Mesenchymal stem cell (in vitro differentiated cells and primary cell): ENCODE data around the gene RAB43.
A peak's percentile ranks its signal among the peaks of the same experiment; 100 is the strongest.

Experiments
- DNase-seq: peaks from one replicate; pipeline ENCODE4 v3.0.0-alpha.2; 2013
- H2AFZ ChIP-seq: one replicate; pipeline ENCODE4 v1.6.1; 2013; ENCODE audit warnings: low read depth, mild to moderate bottlenecking, control low read depth, inconsistent platforms, low read length, moderate library complexity
- H2AK5ac ChIP-seq: 2 replicates; pipeline ENCODE4 v1.6.1; 2013; ENCODE audit warnings: low read length, moderate library complexity, mild to moderate bottlenecking, inconsistent platforms; ENCODE audit not compliant: severe bottlenecking
- H2BK120ac ChIP-seq: one replicate; pipeline ENCODE4 v1.6.1; 2013; ENCODE audit warnings: low read depth, mild to moderate bottlenecking, inconsistent platforms, low read length, moderate library complexity
- H2BK12ac ChIP-seq, 2 experiments: one replicate each; pipeline ENCODE4 v1.6.1; 2013; ENCODE audit warnings: inconsistent platforms in 2 of 2, low read length in 2 of 2, mild to moderate bottlenecking in 2 of 2, moderate library complexity in 2 of 2, control low read depth in 1 of 2
- H2BK15ac ChIP-seq: one replicate; pipeline ENCODE4 v1.6.1; 2013; ENCODE audit warnings: mild to moderate bottlenecking, low read depth, inconsistent platforms; ENCODE audit not compliant: poor library complexity, severe bottlenecking
- H2BK5ac ChIP-seq: 2 replicates; pipeline ENCODE4 v1.6.1; 2013; ENCODE audit warnings: low read depth, mild to moderate bottlenecking, low read length, control low read depth, inconsistent platforms; ENCODE audit not compliant: poor library complexity, severe bottlenecking
- H3K14ac ChIP-seq, 2 experiments: one replicate each; pipeline ENCODE4 v1.6.1; 2013; ENCODE audit warnings: inconsistent platforms in 2 of 2, low read length in 2 of 2, control low read depth in 1 of 2, mild to moderate bottlenecking in 1 of 2, moderate library complexity in 1 of 2
- H3K18ac ChIP-seq, 2 experiments: one replicate each; pipeline ENCODE4 v1.6.1; 2013; ENCODE audit warnings: inconsistent platforms in 2 of 2, low read length in 2 of 2, control low read depth in 1 of 2, low read depth in 1 of 2, mild to moderate bottlenecking in 1 of 2
- H3K23ac ChIP-seq, 2 experiments: one replicate each; pipeline ENCODE4 v1.6.1; 2013; ENCODE audit warnings: inconsistent platforms in 2 of 2, low read length in 2 of 2, mild to moderate bottlenecking in 2 of 2, moderate library complexity in 2 of 2, control low read depth in 1 of 2
- H3K27ac ChIP-seq: 2 replicates; pipeline ENCODE4 v1.5.1; 2013; ENCODE audit warnings: mild to moderate bottlenecking, moderate library complexity, low read length, control low read depth, inconsistent platforms; ENCODE audit not compliant: poor library complexity, severe bottlenecking
- H3K27me3 ChIP-seq, 2 experiments: 2 replicates each; pipeline versions ENCODE4 v1.6.1 to v1.7.0; 2013; ENCODE audit warnings: low read length in 2 of 2, mild to moderate bottlenecking in 2 of 2, moderate library complexity in 2 of 2, control low read depth in 1 of 2, inconsistent platforms in 1 of 2; ENCODE audit not compliant: control insufficient read depth in 1 of 2, insufficient read depth in 1 of 2
- H3K36me3 ChIP-seq, 2 experiments: 2 replicates each; pipeline versions ENCODE4 v1.6.1 to v1.7.0; 2013; ENCODE audit warnings: low read length in 2 of 2, control low read depth in 1 of 2, inconsistent platforms in 1 of 2, low read depth in 1 of 2, mild to moderate bottlenecking in 1 of 2; ENCODE audit not compliant: insufficient read depth in 2 of 2, control insufficient read depth in 1 of 2
- H3K4ac ChIP-seq, 2 experiments: one replicate each; pipeline ENCODE4 v1.6.1; 2013; ENCODE audit warnings: inconsistent platforms in 2 of 2, low read length in 2 of 2, mild to moderate bottlenecking in 2 of 2, moderate library complexity in 2 of 2, control low read depth in 1 of 2, low read depth in 1 of 2
- H3K4me1 ChIP-seq: 2 replicates; pipeline ENCODE4 v1.6.1; 2013; ENCODE audit warnings: low read depth, low read length, control low read depth; ENCODE audit not compliant: control insufficient read depth, insufficient read depth
- H3K4me2 ChIP-seq: 2 replicates; pipeline ENCODE4 v1.6.1; 2013; ENCODE audit warnings: low read length, mild to moderate bottlenecking, inconsistent platforms; ENCODE audit not compliant: poor library complexity, severe bottlenecking
- H3K4me3 ChIP-seq, 2 experiments: 2 replicates each; pipeline versions ENCODE4 v1.5.1 to v1.7.0; 2013; ENCODE audit warnings: low read length in 2 of 2, mild to moderate bottlenecking in 2 of 2, control low read depth in 1 of 2, low read depth in 1 of 2; ENCODE audit not compliant: insufficient read depth in 1 of 2
- H3K79me1 ChIP-seq: replicated peaks from 2 replicates; pipeline ENCODE4 v1.6.1; 2013; ENCODE audit warnings: mild to moderate bottlenecking, control low read depth, low read length, inconsistent platforms; ENCODE audit not compliant: poor library complexity, severe bottlenecking
- H3K9ac ChIP-seq: 2 replicates; pipeline ENCODE4 v1.7.0; 2013; ENCODE audit warnings: mild to moderate bottlenecking, low read length, moderate library complexity
- H3K9me3 ChIP-seq: 2 replicates; pipeline ENCODE4 v1.7.0; 2013; ENCODE audit warnings: mild to moderate bottlenecking, low read length; ENCODE audit not compliant: control insufficient read depth
- H4K8ac ChIP-seq: one replicate; pipeline ENCODE4 v1.6.1; 2013; ENCODE audit warnings: inconsistent platforms, mild to moderate bottlenecking, low read length, moderate library complexity
- H4K91ac ChIP-seq: one replicate; pipeline ENCODE4 v1.6.1; 2013; ENCODE audit warnings: mild to moderate bottlenecking, low read length, inconsistent platforms
- WGBS: methylation state at CpG from one replicate; pipeline ENCODE4 v1.1.7; 2013; ENCODE audit warnings: mixed read lengths; 5-methylcytosine and 5-hydroxymethylcytosine counted together

Gene RAB43

DNA sequence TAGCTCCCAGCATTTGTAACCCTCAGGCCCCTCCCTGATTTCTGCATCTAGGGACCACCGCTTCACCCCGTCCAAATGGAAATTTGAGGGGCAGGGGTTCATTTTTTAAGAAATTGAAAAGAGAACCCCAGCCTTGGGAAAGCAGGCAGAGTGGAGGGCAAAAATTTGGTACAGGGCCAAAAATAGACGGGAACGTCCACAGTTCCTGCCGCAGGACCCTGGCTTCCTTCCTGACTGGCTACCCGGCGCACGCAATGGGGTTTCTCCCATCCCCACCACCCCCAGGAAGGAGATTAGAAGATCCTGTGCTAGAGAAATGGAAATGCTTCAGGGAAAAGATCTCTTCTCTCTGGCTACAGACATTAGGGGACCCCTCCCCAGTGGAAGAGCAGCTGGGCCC is 40.1 kb downstream of the RAB43 start:
- no peak overlapping the region for H3K27ac ChIP-seq
- no peak overlapping the region for H3K18ac ChIP-seq
- H3K9ac ChIP-seq, result no peak overlapping the region
- H3K9me3 ChIP-seq, result no peaks in the 10 kb centered on the region
- no peak overlapping the region for H2BK5ac ChIP-seq
- no peak overlapping the region for H4K91ac ChIP-seq
- no peak overlapping the region for H2BK120ac ChIP-seq
- no peak overlapping the region for H4K8ac ChIP-seq
- H3K14ac ChIP-seq, result peak overlapping the region in 1 of 2 experiments; percentile 64
- no peak overlapping the region for H2BK15ac ChIP-seq
- no peak overlapping the region for H2BK12ac ChIP-seq
- no peak overlapping the region for H3K23ac ChIP-seq
- H3K27me3 ChIP-seq, result no peaks in the 10 kb centered on the region
- peaks cover 0 to 4% of the 10 kb centered on the region in 2 experiments for H3K36me3 ChIP-seq
- H3K4me3 ChIP-seq, result no peak overlapping the region
- no peak overlapping the region for H2AFZ ChIP-seq
- H3K79me1 ChIP-seq, result no peaks in the 10 kb centered on the region
- 98% methylated on average over 4 of the region's 8 CpGs for WGBS
- no peak overlapping the region for H2AK5ac ChIP-seq
- H3K4ac ChIP-seq, result no peak overlapping the region
- DNase-seq, result no peak
- H3K4me1 ChIP-seq, result peaks cover 1% of the 10 kb centered on the region
- H3K4me2 ChIP-seq, result no peak overlapping the region

DNA sequence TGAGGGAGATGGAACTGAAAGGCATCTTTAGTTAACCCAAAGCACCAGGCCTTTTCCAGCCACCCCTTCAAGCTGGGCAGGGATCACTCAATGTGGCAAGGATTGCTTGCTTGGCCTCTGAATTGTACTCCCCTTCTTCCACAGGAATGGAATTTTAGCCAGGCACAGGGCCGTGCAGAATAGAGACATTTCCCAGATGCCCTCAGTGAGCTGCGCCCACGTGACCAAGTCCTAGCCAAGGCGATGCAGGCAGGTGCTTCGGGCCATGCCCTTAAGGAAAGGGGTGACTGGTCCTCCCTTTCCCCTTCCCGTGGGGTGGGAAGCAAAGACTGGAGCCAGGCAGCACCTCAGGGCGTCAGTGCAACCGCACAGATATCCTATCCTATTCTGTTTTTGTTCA is 43.1 kb downstream of the RAB43 start:
- no peak overlapping the region for H3K18ac ChIP-seq
- H3K4me3 ChIP-seq, result no peak overlapping the region
- H2AK5ac ChIP-seq, result no peak overlapping the region
- H2BK120ac ChIP-seq, result peak overlapping the region; percentile 27
- no peak overlapping the region for H2BK5ac ChIP-seq
- H3K23ac ChIP-seq, result no peak overlapping the region
- H3K36me3 ChIP-seq, result no peaks in the 10 kb centered on the region
- H3K4me1 ChIP-seq, result no peaks in the 10 kb centered on the region
- no peaks in the 10 kb centered on the region for H3K9me3 ChIP-seq
- DNase-seq, result no peak
- no peaks in the 10 kb centered on the region for H3K27me3 ChIP-seq
- no peak overlapping the region for H3K14ac ChIP-seq
- H3K27ac ChIP-seq, result no peak overlapping the region
- no peak overlapping the region for H2AFZ ChIP-seq
- no peak overlapping the region for H3K4me2 ChIP-seq
- peak overlapping the region; percentile 75 for H4K8ac ChIP-seq
- 85% methylated on average over 5 of the region's 8 CpGs for WGBS
- H2BK12ac ChIP-seq, result peak overlapping the region; percentile 6 to 59
- H2BK15ac ChIP-seq, result no peak overlapping the region
- H3K79me1 ChIP-seq, result no peaks in the 10 kb centered on the region
- no peak overlapping the region for H3K4ac ChIP-seq
- peak overlapping the region; percentile 68 for H4K91ac ChIP-seq
- no peak overlapping the region for H3K9ac ChIP-seq

DNA sequence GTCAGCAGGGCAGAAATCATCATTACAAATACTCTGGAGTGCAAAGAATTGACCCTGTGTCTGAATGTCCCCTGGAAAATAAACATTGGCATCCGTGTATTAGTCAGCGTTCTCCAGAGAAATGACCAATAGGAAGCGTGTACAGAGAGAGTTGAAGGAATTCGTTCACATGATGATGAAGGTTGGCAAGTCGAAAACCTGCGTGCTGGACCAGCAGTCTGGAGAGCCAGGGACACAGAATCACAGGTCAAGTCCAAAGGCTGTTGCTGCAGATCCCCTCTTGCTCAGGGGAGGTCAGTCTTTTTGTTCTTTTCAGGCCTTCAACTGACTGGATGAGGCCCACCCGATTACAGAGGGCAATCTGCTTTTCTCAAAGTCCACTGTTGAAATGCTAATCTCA is 44.4 kb downstream of the RAB43 start:
- no peak overlapping the region for H3K18ac ChIP-seq
- no peak overlapping the region for H2BK15ac ChIP-seq
- no peak overlapping the region for H2BK12ac ChIP-seq
- H3K27me3 ChIP-seq, result peaks cover 0 to 3% of the 10 kb centered on the region in 2 experiments
- peak; percentile 87 for DNase-seq
- no peak overlapping the region for H3K9ac ChIP-seq
- no peaks in the 10 kb centered on the region for H3K9me3 ChIP-seq
- H2AFZ ChIP-seq, result no peak overlapping the region
- no peak overlapping the region for H3K4ac ChIP-seq
- no peak overlapping the region for H3K4me2 ChIP-seq
- H4K8ac ChIP-seq, result no peak overlapping the region
- H4K91ac ChIP-seq, result no peak overlapping the region
- H3K4me3 ChIP-seq, result no peak overlapping the region
- H3K27ac ChIP-seq, result no peak overlapping the region
- no peak overlapping the region for H3K23ac ChIP-seq
- H2AK5ac ChIP-seq, result no peak overlapping the region
- H2BK5ac ChIP-seq, result no peak overlapping the region
- 46% methylated on average over 7 of the region's 7 CpGs for WGBS
- H3K4me1 ChIP-seq, result no peaks in the 10 kb centered on the region
- H3K14ac ChIP-seq, result no peak overlapping the region
- no peaks in the 10 kb centered on the region for H3K36me3 ChIP-seq
- no peaks in the 10 kb centered on the region for H3K79me1 ChIP-seq
- H2BK120ac ChIP-seq, result no peak overlapping the region

DNA sequence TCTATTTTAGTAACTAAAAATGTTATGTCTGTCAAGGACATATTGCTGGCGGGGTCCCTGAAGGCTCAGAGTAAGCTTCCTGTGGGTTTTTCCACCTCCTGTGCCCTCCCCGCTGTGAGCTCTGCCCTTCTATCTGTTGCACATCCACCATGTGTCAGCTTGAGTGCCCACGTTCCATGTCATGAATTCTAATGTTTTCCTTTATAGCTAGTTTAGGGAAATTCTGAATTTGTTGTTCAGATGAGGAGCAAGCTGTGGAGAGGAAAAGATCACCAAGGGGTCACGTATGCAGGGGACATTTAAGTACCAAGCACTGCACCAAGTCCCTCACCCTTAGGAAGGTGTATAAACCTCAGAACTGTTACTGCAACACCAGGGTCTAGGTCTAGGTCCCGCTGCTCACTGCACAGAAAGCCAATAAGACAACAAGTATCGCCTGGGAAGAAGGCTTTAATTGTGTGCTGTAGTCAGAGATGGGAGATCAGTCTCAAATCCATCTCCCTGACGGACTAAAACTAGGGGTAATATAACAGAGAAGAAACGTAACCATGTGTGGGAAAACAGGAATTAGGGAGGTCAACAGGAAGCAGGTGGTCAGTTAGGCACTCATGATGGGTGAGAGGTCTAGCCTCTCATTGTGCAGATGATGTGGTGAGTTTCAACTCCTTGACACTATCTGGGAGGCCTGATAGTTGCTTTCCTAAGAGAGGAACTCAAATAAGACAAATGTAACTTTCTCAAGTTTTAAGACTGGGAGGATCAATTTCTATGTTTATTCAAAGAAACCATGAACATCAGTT is 51.3 kb downstream of the RAB43 start:
- Histone ChIP-seq H3K4me3 (no peak overlapping the region), H3K27me3 (peaks cover 11 to 33% of the 10 kb centered on the region in 2 experiments), H3K27ac (no peak overlapping the region), H2BK15ac (no peak overlapping the region), H3K14ac (no peak overlapping the region), H2BK120ac (no peak overlapping the region), H2AK5ac (no peak overlapping the region), H2BK12ac (no peak overlapping the region), H3K4me1 (no peaks in the 10 kb centered on the region), H3K9ac (no peak overlapping the region), H4K91ac (no peak overlapping the region), H3K79me1 (no peaks in the 10 kb centered on the region), H3K23ac (no peak overlapping the region), H3K36me3 (no peaks in the 10 kb centered on the region), H3K4me2 (no peak overlapping the region), H2AFZ (no peak overlapping the region), H3K9me3 (no peaks in the 10 kb centered on the region), H4K8ac (no peak overlapping the region), H3K18ac (no peak overlapping the region), H3K4ac (no peak overlapping the region), H2BK5ac (no peak overlapping the region)
- DNase-seq, result no peak
- 86% methylated on average over 8 of the region's 8 CpGs for WGBS
